GM19240 (cell line): ENCODE data around the gene NPHS1.
A peak's percentile ranks its signal among the peaks of the same experiment; 100 is the strongest.
"Not testable (repeated sequence)": the region's sequence is repeated elsewhere in the genome, so short reads cannot be mapped to it uniquely, and the experiment has no call there.

Experiments
- DNase-seq: peaks from one replicate; pipeline ENCODE4 v3.0.0; 2011; ENCODE audit warnings: low spot score; ENCODE audit not compliant: insufficient read length

NPHS1 gene, protein sequence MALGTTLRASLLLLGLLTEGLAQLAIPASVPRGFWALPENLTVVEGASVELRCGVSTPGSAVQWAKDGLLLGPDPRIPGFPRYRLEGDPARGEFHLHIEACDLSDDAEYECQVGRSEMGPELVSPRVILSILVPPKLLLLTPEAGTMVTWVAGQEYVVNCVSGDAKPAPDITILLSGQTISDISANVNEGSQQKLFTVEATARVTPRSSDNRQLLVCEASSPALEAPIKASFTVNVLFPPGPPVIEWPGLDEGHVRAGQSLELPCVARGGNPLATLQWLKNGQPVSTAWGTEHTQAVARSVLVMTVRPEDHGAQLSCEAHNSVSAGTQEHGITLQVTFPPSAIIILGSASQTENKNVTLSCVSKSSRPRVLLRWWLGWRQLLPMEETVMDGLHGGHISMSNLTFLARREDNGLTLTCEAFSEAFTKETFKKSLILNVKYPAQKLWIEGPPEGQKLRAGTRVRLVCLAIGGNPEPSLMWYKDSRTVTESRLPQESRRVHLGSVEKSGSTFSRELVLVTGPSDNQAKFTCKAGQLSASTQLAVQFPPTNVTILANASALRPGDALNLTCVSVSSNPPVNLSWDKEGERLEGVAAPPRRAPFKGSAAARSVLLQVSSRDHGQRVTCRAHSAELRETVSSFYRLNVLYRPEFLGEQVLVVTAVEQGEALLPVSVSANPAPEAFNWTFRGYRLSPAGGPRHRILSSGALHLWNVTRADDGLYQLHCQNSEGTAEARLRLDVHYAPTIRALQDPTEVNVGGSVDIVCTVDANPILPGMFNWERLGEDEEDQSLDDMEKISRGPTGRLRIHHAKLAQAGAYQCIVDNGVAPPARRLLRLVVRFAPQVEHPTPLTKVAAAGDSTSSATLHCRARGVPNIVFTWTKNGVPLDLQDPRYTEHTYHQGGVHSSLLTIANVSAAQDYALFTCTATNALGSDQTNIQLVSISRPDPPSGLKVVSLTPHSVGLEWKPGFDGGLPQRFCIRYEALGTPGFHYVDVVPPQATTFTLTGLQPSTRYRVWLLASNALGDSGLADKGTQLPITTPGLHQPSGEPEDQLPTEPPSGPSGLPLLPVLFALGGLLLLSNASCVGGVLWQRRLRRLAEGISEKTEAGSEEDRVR (N-terminal part only)

GRCh38 chr19:35852029-35852780 lies at the start of gene NPHS1:
TSS of gene NPHS1 (minus strand) at chr19:35852504. CDS start at chr19:35851837, 667 bp downstream.
- DNase-seq = no peak

DNA sequence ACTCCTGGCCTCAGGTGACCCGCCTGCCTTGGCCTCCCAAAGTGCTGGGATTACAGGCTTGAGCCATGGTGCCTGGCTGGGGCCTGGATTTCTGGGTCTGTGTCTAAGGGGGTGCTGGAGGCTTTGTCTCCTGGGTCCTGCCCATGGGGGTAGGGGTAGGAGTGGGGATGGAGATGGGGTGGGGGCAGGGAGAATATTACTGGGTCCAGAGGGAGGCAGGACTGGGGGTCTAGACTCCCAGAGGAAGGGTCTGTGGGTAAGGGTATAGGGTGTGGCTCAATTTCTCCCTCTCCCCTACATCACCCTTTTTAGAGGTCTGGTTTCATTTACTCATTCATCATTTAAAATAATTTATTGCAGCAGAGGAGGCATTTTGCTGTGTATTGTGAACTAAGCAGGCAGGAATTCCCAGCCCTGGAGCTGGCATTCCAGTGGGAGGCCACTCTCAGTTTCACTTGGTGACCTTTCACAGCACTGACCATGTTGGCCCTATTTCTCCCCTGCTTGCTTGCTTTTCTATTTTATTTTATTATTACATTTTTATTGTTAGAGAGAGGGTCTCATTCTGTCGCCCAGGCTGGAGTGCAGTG lies 48.8 kb upstream of the NPHS1 start:
- DNase-seq = no peak

DNA sequence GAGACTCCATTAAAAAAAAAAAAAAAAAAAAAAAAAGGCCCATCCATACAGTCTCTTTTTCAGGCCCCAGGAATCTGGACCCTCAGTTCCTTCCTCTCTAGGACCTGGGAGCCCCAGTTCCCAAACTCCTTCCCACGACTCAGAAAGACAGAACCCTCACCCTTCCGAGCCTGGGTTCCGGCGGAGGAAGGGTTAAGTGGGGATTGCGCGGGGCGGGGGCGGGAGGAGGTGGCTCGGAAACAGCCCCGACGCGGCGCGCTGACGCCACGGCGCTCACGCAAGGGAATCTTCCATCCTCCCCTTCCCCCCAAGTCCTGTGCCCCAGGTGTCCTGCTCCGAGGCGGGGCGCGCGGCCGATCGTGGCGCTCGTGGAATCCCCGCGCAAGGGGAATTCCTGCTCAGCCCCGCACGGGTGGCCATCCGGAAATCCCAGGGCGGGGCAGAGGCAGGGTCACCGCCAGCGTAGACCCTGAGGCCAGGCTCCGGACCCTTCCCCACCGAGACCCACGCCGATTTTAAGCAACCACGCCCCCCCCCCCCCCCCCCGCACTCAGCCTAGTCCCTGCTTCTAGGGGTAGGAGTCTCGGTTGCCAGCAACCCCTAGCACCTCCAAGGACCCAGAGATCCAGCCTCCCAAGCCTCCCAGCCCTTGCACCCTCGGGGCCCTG lies 47.4 kb upstream of the NPHS1 start:
- DNase-seq = peak; percentile 79

DNA sequence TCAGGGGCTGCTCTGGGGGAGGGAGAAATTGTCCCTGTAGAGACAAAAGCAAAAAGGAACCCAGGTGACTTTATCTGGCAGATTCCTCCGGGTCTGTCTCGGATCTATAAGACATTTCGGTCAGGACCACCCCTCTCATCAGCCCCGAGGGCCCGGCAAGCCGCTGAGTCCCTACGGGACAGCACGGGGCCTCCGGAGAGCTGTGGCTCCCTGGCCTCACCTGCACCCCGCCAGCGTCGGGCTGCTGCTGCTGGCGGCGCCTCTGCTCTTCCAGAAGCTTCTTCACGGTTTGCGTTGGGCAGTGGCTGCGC lies 46.1 kb upstream of the NPHS1 start:
- no peak for DNase-seq

DNA sequence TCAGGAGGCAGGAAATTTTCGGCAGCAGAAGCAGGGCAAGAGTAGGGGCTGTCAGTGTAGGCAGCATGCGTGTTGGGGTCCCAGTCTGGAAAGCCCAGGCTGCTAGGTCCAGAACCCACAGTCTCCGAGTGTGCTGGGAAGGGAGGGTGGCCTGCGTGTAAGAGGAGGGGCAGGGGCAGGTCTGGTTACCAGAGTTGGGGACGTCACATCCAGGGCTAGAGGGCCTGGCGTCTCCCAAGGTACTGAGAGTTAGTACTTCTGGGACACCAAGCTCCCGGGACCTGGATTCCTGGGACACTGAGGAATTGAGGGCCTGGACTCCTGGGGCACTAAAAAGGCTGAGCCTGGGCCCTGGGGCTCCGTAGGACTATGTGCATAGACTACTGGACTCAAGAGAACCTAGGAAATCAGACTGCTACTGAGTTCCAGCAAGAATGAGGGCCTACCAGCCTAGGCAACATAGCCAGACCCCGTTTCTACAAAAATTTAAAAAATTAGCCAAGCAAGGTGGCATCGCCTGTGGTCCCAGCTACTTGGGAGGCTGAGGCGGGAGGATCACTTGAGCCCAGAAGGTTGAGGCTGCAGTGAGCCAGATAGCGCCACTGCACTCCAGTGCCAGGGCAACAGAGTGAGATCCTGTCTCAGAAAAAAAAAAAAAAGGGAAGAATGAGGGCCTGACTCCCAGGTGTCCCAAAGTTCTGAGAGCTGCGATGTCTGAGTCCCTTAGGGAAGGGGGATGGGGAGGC lies 45.6 kb upstream of the NPHS1 start:
- no peak for DNase-seq

GRCh38 chr19:35896643-35897040 lies 44.3 kb upstream of the NPHS1 start:
- no peak for DNase-seq

- DNase-seq = no peak
These were observed 43.8 kb upstream of the NPHS1 start for GRCh38 chr19:35895911-35896642.

GRCh38 chr19:35894342-35894741 lies 42.0 kb upstream of the NPHS1 start:
- DNase-seq = no peak

DNA sequence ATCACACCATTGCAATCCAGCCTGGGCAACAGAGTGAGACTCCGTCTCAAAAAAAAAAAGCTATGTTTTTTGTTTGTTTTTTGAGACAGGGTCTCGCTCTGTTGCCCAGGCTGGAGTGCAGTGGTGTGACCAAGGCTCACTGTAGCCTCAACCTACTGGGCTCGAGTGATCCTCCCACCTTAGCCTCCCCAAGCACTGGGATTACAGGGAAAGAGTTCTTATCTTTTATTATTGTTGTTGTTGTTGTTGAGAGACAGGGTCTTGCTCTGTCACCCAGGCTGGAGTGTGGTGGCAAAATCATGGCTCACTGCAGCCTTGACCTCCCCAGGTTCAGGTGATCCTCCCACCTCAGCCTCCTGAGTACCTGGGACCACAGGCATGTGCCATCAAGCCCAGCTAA lies 39.5 kb upstream of the NPHS1 start:
- not testable (repeated sequence) for DNase-seq

DNA sequence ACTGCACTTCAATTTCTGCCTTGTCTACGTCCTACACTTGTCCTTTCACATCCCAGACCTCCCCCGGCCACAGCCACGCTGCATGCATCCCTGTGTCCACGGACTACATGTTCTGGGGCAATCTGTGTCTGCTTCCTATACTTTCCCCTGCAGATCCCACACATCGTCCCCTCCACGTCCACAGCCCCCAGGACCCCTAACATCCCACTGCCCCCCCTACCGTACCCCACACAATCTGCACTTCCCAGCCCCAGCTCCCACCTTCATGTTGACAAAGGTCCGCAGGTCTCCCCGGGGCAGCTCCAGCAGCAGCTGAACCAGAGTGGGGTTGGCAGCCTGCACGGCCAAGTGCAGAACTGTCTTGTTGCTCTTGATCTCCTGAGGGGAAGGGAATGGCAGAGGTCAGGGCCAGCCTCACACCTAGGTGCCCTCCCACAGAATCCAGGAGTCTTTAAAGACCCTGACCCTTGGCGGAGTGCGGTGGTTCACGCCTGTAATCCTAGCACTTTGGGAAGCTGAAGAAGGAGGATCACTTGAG lies 37.9 kb upstream of the NPHS1 start:
- DNase-seq = no peak

GRCh38 chr19:35889370-35890112 lies 37.2 kb upstream of the NPHS1 start:
- no peak for DNase-seq

DNA sequence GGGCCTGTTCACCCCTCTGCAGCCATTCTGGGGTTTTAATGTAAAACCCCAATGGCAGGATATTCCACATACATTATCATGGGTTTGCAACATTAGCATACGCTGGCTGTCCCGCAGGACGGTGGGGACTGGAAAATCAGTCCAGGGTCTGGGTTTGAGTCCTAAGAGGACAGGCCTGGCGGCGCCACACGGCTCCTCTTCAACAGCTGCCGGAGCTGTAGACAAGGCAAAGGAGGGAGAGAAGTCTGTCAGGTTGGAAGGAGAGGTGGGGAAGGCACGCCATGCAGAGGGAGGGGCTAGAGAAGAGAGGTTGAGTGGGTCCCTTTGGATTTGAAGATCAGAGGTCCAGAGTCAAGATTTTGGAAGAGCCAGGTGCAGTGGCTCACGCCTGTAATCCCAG lies 36.1 kb upstream of the NPHS1 start:
- no peak for DNase-seq

DNA sequence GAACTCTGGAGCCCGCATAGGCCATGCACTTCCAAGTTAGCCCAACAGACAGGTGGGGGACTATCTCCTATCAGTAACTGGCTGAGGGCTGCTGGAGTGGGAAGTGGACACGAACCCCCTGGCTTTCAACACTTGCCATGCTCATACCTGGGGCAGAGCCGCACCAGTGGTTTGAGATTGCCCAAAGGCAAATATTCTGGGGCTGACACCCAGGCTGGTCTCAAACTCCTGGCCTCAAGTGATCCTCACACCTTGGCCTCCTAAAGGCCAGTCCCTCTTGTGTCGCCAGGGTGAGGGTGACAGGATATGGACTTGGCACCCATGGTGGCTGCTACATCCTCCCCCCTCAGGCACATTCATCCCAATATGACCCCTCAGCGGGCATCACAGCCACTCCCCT lies 34.9 kb upstream of the NPHS1 start:
- DNase-seq = no peak

DNA sequence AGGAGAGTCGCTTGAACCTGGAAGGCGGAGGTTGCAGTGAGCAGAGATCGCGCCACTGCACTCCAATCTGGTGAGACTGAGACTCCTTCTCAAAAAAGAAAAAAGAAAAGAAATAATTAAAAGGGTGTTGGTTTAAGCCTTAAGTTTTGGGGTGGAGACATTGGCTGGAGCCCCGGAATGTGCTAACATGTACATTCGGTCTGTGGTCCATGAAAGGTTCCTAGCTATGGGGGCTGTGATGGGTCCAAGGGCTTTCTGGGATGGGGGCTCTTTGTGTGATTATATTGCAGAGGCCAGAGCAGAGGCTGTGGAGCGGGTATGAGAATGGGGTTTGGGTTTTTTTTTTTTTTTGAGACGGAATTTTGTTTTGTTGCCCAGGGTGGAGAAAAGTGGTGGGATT lies 33.6 kb upstream of the NPHS1 start:
- DNase-seq = no peak

DNA sequence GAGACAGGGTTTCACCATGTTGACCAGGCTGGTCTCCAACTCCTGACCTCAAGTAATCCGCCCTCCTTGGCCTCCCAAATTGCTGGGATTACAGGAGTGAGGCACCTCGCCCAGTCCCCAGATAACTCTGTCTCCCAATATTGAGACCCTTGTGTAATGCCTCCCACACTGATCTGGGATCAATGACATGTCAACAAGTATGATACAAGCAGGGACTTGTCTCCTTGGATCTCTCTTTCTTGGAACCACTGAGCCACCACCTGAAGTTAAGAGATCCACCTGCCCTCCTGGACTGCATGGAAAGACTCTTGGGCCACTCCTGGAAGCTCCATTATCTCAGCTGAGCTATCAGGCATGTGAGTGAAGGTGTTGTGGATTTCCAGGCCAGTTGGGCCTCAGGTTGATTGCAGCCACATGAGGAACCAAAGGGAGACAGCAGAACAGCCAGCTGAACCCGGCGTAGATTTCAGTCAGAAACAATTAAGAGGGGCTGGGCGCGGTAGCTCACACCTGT lies 33.0 kb upstream of the NPHS1 start:
- no peak for DNase-seq

- DNase-seq = no peak
These were observed 31.6 kb upstream of the NPHS1 start for GRCh38 chr19:35883882-35884281.

DNA sequence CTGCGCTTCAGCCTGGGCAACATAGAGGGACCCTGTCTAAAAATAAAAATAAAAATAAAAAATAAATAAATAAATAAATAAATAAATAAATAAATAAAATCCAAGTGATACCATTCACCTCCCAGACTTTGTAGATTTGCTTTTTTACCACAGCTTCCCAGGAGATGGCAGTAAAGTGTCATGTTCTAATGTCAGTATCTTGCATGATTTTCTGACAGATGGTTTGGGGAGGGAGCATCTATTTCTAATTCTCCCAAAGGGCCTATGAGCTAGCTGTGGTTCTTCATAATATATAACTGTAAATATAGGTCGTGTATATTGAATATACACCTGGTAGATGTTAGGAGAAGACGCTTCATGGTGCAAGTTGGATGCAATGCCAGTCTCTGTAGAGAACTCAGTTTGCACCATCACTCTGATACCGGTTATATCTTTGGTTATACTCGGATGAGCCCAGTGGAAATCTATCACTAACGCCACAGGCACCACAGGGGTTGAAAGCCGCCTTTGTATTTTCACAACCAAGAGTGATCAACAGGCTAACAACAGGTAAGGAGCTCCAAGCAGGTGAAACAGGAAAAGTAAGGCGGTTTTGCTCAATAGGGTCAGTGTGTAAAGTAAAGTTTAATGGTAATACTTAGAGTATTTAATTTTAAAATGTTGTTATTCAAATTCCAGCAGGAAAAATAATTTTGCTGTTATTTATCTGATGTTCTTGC lies 30.0 kb upstream of the NPHS1 start:
- DNase-seq = no peak
